ENCODE results near the gene FCHO2.
"Not testable (repeated sequence)": the region's sequence is repeated elsewhere in the genome, so short reads cannot be mapped to it uniquely, and the experiment has no call there.

Gene FCHO2, protein sequence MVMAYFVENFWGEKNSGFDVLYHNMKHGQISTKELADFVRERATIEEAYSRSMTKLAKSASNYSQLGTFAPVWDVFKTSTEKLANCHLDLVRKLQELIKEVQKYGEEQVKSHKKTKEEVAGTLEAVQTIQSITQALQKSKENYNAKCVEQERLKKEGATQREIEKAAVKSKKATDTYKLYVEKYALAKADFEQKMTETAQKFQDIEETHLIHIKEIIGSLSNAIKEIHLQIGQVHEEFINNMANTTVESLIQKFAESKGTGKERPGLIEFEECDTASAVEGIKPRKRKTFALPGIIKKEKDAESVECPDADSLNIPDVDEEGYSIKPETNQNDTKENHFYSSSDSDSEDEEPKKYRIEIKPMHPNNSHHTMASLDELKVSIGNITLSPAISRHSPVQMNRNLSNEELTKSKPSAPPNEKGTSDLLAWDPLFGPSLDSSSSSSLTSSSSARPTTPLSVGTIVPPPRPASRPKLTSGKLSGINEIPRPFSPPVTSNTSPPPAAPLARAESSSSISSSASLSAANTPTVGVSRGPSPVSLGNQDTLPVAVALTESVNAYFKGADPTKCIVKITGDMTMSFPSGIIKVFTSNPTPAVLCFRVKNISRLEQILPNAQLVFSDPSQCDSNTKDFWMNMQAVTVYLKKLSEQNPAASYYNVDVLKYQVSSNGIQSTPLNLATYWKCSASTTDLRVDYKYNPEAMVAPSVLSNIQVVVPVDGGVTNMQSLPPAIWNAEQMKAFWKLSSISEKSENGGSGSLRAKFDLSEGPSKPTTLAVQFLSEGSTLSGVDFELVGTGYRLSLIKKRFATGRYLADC

DNA sequence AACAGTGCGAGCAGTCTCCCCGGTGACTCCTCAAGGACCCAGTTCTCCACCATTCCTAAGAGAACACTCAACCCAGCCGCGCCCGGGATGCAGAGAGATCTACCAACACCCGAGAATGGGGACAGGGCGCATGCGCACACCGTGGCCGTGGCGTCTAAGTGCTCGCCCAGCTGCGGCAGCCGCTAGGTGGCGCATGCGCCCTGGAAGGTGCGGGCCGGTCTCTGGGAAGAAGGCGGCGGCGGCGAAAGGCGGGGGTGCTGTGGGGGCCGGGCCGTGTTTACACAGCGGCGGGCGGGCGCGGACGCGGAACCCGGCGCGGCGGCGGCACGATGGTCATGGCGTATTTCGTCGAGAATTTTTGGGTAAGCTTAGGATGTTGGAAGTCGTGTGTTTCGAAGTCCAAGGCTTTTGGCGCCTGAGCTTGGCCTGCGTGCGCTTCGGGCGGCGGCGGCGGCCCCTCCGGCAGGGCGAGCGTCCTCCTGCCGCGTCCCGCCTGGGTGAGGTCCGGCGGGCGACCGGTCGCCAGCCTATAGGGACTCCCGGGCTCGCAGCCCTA is at the start of gene FCHO2:
FCHO2 (plus strand) TSS at position 274 of the 556 bp plus-strand sequence; CDS start at position 330, 56 bp downstream.
- DNase-seq (ENCODE audit: low read depth) = peak; percentile 95

DNA sequence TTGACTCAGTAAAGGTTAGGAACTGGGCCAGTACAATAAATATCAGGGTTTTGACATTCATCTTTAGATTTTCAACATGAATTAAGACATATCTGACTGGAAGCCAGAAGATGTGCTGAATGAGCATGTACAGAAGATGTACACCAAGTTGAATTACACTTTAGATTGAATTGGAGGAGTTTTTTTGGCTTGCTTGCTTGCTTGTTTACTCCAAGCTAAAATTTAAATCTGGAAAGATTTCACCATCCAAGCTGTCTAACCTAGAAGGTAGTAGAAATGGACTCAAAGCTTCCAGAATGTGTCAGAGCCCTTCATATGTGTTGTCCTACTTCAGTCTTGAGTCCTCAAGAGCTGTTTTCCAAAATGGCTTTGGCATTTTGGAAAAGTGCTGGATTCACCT is 49.0 kb upstream of the FCHO2 start:
- no peak for DNase-seq (ENCODE audit: low read depth)

DNA sequence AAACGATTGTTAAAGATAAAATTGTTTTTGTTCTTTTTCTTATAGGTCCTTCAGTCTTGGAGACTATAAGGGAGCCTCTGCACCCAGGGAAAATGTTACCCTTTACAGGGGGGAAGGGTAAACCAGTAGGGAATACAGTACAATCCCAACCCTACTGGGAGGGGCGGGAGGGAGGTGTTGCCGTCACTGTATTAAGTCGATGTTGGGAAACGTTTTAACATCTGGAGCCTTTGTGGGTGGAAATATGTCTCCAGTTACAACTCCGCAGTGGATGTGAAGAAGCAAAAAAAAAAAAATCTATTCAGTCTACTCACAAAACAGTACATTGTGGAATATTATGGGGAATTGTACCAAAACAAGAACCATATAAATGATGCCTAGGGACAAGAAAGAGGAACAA is 47.2 kb upstream of the FCHO2 start:
- peak; percentile 20 for DNase-seq (ENCODE audit: low read depth)

DNA sequence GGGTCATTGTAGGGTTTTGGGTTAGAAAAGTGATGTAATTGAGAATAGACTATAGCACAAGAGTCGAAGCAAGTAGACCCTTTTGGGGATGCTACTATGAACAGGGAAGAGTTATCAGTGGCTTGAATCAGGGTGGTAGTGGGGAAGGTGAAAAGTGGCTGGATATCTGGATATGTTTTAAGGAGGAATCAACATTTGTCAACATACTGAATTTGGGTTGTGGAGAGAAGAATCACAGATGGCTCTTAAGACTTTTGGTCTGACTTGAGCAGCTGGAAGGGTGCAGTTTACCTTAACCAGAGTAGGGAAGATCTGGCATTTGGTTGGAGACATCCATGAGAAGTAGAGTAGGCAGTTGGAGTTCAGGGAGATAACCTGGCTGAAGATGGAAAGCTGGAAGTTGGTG is 38.5 kb upstream of the FCHO2 start:
- no peak for DNase-seq (ENCODE audit: low read depth)

DNA sequence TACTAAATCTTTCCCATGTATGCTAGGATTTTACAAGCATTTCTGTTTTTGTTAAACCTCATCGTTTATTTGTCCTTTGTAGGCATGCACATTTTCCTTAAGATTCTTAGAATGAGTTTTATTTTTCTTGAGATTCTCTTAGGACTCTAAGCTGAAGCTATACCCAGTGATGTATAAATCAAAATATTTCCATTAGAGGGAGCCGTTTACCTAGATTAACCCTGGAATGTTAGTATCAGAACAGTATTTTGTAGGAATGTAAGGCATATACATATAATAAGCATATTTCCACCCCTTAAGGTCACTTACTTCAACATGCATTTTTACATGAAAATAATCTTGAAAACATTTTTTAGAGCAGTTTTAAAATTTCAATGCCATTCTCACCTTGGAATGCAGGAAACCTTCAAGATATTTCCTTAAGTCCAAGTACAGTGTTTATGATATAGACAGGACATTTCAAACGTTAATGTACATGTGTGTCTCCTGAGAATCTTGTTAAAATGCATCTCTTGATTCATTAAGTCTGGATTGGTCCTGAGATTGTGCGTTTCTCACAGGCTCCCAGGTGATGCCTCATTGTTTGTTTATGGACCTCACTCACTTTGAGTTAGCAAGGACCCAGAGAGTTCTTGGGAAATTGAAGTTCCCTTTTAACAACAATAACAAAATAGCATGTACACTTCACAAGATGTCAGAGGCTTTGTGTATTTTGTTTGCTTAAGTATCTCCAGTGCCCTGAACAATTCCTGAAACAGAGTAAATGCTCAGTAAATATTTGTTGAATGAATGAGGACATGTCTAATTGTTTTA is 34.9 kb upstream of the FCHO2 start:
- DNase-seq (ENCODE audit: low read depth) = peak; percentile 6

DNA sequence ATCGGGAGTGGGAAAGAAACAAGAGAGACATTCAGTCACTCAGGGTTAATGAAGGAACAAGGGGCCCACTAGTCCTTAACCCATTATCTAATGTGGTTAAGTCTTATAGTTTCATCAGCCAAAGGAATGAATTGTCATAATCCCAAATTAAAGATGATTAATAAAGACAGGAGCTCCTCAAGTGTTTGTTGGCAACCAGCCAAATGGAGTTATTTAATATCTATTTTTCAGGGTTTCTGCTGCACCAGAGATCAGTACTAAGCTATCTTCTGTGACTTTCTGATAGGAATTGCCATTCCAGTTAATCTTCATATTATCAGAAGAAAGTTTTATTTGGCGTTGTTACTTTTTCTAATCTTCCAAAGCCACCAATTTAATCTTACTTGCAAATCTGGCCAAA is 34.0 kb upstream of the FCHO2 start:
- DNase-seq (ENCODE audit: low read depth) = no peak

DNA sequence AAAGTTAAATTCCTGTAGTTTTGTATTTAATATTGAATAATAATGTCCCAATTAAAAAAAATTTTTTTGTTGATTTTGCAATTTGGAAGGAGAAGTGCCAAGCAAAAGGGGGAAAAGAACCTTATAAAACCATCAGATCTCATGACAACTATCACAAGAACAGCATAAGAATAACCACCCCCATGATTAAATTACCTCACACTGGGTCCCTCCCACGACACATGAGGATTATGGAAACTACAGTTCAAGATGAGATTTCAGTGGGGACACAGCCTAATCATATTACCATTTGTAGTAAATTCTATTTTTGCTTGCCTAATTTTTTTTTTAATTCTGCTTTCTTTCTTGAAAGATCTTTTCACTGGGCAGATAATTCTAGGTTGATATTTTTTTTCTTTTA is 33.4 kb upstream of the FCHO2 start:
- no peak for DNase-seq (ENCODE audit: low read depth)

DNA sequence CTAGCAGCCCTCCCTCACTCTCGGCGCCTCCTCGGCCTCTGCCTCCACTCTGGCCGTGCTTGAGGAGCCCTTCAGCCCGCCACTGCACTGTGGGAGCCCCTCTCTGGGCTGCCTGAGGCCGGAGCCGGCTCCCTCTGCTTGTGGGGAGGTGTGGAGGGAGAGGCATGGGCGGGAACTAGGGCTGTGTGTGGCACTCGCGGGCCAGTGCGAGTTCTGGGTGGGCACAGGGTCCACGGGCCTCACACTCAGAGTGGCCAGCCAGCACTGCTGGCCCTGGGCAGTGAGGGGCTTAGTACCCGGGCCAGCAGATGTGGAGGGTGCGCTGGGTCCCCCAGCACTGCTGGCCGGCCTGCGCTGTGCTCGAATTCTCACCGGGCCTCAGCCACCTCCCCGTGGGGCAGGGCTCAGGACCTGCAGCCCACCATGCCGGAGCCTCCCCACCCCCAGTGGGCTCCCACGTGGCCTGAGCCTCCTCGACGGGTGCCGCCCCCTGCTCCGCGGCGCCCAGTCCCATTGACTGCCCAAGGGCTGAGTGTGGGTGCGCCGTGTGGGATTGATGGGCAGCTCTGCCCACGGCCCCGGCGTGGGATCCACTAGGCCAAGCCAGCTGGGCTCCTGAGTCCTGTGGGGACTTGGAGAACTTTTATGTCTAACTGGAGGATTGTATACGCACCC is 30.4 kb upstream of the FCHO2 start:
- no peak for DNase-seq (ENCODE audit: low read depth)

DNA sequence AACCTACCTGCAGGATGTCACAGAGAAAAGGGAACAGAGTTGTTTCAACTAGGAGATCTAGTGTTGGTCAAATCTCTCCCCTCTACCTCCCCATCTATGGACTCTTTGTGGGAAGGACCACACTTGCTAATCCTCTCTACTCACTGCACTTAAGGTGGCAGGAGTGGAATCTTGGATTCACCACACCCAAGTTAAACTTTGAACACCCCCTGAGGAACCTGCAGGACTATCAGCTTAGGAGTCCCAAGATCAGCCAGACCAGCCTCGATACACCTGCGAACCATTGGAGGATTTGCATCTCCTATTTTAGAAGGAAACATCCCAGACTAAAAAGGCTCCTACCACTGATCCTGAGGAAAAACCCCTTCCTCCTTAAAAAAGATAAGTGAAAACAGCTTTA is 23.2 kb upstream of the FCHO2 start:
- DNase-seq (ENCODE audit: low read depth) = not testable (repeated sequence)

DNA sequence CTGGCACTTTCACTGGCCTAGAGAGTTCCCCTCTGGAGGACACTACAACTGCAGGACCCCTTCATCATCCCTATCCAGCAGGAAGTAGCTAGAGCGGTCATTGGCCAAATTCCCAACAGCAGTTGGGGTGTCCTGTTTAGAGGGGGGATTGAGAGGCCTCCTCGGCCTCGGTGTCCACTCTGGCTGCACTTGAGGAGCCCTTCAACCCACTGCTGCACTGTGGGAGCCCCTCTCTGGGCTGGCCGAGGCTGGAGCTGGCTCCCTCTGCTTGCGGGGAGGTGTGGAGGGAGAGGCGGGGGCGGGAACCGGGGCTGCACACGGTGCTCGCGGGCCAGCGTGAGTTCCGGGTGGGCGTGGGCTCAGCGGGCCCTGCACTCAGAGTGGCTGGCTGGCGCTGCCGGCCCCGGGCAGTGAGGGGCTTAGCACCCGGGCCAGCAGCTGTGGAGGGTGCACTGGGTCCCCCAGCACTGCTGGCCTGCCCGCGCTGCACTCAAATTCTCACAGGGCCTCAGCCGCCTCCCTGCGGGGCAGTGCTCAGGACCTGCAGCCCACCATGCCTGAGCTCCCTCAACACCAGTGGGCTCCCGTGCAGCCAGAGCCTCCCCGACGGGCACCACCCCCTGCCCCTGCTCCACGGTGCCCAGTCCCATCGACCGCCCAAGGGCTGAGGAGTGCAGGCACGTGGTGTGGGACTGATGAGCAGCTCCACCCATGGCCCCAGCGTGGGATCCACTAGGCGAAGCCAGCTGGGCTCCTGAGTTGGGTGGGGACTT is 20.7 kb upstream of the FCHO2 start:
- DNase-seq (ENCODE audit: low read depth) = not testable (repeated sequence)

DNA sequence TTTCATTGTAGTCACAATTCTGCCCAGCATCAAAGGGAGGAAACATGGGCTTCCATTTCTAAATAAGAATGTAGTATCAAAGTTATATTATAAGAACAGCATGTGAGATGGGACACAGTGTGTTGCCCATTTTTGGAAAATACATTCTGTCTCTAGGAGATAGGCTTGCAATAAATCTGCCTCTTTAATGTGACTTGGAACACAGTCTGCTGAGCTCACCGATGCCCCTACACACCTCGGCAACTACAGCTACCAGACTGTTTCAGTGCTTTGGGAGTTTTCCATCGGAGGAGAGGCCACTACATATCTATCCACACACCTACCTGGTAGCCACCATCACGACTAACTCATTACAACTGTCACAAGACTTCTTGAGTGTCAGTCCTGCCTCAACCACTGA is 18.9 kb upstream of the FCHO2 start:
- DNase-seq (ENCODE audit: low read depth) = no peak

DNA sequence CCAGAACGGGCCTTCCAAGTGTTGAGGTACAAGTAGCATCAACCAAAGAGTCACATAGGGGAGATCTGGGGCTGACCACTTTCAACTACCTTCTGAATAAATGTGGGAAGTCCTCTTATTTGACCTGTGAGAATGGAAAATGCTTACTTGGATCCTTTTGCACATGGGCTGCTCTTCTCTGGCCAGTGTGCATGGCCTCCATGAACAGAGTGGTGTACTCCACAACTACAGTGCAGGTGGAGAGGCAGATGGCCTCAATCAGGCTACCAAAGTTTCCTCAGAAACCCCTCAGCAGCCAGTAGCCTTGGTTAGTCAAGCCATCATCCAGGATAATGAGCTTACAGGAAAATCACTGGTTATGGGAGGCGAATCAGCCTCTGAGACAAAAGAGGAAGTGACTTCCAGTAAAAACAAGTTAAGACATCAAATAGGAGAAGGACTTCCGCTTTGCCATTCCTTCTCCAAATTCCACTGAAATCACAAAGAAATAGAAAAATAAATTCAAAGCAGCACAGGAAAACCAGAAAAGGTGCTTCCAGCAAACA is 18.3 kb upstream of the FCHO2 start:
- no peak for DNase-seq (ENCODE audit: low read depth)

DNA sequence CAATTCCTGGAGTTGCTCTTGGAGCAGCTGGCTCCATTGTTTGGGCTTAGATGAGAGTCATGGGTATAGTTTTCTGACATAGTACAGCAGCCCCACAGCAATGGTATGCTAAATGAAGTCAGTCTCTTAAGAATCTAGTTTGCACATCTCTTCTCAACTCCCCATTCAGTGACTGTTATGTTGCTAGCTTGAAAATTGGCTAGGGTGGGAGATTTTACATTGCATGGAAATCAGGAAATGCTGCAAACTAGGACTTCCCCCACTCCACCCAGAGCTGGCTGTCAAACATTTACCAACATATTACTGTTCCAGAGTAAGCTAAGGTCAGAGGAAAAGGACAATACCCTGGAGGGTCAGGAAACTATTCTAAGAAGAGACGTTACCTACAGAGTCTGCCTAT is 17.6 kb upstream of the FCHO2 start:
- DNase-seq (ENCODE audit: low read depth) = no peak

DNA sequence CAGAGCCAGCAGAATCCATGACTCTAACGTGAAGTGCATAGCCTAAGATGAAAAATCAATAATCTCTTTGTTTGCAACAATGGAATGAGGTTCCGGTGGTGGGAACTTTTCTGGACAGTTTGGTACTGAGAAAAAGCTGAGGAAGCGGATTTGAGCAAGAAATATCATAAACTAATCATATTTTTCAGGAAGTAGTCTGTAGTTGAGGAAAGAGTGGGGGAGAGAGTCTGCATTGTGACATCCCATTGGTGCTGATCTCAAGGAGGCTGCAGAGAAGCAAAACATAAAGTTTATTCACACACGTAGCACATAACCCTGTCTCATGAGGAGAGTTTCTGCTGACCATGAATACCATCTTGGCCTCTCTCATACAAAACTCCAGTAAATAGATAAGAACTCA is 15.8 kb upstream of the FCHO2 start:
- no peak for DNase-seq (ENCODE audit: low read depth)

DNA sequence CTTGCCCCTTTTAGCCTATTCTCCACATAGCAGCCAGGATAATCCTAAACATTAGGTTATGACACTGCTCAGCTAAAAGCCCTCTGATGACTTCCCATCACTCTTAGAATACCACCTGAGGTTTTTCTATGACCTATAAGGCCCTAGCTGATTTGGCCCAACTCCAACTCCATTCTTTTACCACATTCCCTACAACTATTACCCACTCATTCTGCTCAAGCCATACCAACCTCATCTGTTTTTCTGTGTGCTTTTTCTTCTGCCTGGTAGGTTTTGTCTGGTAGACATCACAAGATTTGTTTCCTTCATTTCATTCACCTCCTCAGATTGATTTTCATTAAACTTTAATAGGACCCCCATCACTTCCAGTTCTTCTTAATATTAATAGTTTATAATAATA is 12.5 kb upstream of the FCHO2 start:
- no peak for DNase-seq (ENCODE audit: low read depth)

DNA sequence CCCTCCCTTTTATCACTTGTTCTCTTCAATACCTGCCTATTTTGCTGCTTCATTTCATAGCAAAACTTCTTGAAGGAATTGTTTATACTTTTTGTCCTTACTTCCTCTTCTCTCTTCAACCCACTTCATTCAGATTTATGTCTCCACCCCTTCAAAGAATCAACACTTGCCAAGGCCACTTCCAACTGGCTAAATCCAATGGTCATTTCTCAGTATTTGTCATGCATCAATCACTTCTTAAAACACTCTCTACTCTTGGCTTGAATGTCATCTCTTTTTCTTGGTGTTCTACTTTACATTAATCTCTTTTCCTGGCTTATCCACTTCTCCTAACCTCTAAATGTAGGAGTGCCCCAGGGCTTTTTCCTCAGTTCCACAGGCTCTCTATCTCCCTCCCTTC is 8.3 kb upstream of the FCHO2 start:
- no peak for DNase-seq (ENCODE audit: low read depth)

DNA sequence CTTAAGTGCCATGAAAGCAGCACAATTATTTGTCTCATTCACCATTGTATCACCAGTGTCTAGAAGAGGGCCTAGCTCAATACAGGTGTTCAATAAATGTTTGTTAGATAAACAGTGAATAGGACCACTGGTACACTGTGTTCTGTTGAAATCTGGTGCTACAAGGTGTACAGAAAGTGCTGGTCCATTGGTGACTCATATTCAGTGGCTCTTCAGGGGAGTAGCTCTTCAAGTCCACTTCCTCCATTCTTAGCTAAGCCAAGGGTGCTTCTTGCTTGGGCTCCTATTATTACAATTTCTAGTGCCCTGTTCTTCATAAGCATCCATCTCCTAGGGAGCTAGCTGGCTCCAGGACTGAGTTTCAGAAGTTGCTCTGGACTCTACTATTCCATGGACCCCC is 6.4 kb upstream of the FCHO2 start:
- DNase-seq (ENCODE audit: low read depth) = no peak

DNA sequence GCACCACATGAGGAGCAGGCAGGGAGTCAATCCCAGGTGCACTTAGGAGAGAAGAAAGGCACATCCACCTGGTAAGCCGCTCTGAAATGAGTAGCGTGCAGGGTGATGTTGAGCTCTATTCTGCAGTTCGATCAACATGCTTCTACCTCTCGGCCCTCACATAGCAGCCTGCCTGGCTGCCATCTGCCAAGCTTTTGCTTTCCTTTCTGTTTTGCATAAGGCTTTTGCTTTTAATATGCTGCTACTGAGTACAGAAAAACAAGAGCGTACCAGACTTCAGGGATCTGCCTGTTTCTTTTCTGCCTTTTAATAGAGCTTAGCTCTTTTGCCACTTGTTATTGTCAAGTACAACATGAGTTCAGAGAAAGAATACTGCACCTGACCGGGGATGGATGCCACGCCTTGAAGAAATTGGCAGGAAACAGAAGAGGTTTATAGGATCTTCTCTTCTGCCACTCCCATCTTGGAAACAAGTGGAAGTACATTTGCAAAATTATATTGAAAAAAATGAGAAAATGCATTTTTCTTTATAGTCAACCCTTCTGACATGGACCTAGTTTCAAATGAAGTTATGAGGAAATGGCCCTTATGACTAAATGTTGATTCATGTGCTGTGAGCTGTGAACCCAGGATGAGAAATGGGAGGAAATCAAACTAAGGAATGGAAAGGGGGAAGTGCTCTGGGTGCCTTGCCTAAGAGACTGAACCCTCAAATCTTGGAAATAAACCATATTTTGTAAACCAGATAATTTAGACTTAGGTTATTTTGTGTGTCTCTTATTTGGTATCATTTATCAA is 4.0 kb upstream of the FCHO2 start:
- DNase-seq (ENCODE audit: low read depth) = peak; percentile 41

DNA sequence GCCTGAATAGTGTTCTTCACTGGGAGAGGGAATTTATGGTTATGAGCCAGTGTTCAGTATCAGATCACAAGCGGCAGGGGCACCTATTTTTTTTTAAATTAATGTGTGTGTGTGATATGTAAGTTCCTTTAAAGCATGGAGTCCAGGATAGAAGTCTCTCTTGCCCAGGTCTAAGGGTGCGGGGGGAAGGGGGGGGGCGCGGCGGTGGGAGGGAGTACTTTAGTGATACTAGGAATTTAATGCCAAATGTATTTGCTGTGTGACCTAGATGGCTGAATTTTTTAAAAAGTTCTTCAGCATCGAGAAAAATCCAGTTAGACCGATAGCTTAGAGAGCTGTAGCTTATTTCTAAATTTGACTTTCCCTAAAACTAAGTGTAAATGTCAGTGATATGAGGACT is 1.5 kb upstream of the FCHO2 start:
- no peak for DNase-seq (ENCODE audit: low read depth)
